Panc1 (cell line): Measurements from ENCODE around the gene NPR2. TPM values are rescaled to one million over a fixed set of nuclear protein-coding genes. Genes with fewer than 3 reads are reported as not detected.

Source experiments
- ATAC-seq: fragments of 200-7000 bp; cut with Tn5 transposase; 2 replicates; pipeline ENCODE4 v1.9.1; 2020; ENCODE audit warnings: mild to moderate bottlenecking, moderate library complexity
- BruUV-seq: library from RNA; stranded (reverse); fragments of 400-500 nt; replicated peaks from 2 replicates; lab custom pipeline; 2021; lab: Mats Ljungman, UMichigan
- CTCF ChIA-PET: fragments of 300-600 bp; sonication (Branson Sonifier 250); formaldehyde crosslinking; loops from one replicate; lab custom pipeline; 2022; ENCODE audit warnings: antibody characterized with exemption; lab: Charles Lee
- POLR2A ChIA-PET: fragments of 300-600 bp; sonication (Branson Sonifier 250); formaldehyde crosslinking; loops from one replicate; lab custom pipeline; 2022; ENCODE audit warnings: antibody characterized with exemption; lab: Charles Lee
- DNase-seq: peaks from one replicate; pipeline ENCODE4 v3.0.0-alpha.2; 2010; ENCODE audit warnings: low read depth, low spot score
- H3K27ac ChIP-seq: 2 replicates; pipeline ENCODE4 v1.5.1; 2011; ENCODE audit warnings: mild to moderate bottlenecking, low read length, inconsistent platforms
- H3K27me3 ChIP-seq: fragments of 200-500 bp; sonication (Bioruptor generic); 2 replicates; pipeline ENCODE4 v1.6.0; 2014; ENCODE audit warnings: low read length, inconsistent platforms; ENCODE audit not compliant: control insufficient read depth, insufficient read depth
- H3K36me3 ChIP-seq: fragments of 200-500 bp; sonication (Bioruptor generic); 2 replicates; pipeline ENCODE4 v1.5.1; 2014; ENCODE audit warnings: inconsistent platforms, mild to moderate bottlenecking, low read length, moderate library complexity; ENCODE audit not compliant: control insufficient read depth, insufficient read depth
- H3K4me1 ChIP-seq: 2 replicates; pipeline ENCODE4 v1.5.1; 2011; ENCODE audit warnings: inconsistent platforms, mild to moderate bottlenecking, low read length, moderate library complexity; ENCODE audit not compliant: control insufficient read depth, insufficient read depth
- H3K4me3 ChIP-seq, 2 experiments: 2 replicates each; pipeline ENCODE4 v1.5.1; 2011 to 2012; ENCODE audit warnings: low read depth in 2 of 2, low read length in 2 of 2, mild to moderate bottlenecking in 2 of 2, inconsistent platforms in 1 of 2, moderate library complexity in 1 of 2
- H3K9me3 ChIP-seq: fragments of 200-500 bp; sonication (Bioruptor generic); 2 replicates; pipeline ENCODE4 v1.5.1; 2014; ENCODE audit warnings: low read depth, mild to moderate bottlenecking, inconsistent platforms, low read length, moderate library complexity; ENCODE audit not compliant: control insufficient read depth, insufficient read depth
- POLR2AphosphoS5 ChIP-seq: IDR thresholded peaks from 2 replicates; pipeline ENCODE4 v1.6.1; 2012; ENCODE audit warnings: mild to moderate bottlenecking, low read depth, low read length, moderate library complexity
- REST ChIP-seq, 2 experiments: IDR thresholded peaks; 2 replicates each; pipeline ENCODE4 v1.6.1; 2011 to 2012; ENCODE audit warnings: low read depth in 2 of 2, control low read depth in 1 of 2, low read length in 1 of 2, mild to moderate bottlenecking in 1 of 2, moderate library complexity in 1 of 2; ENCODE audit not compliant: insufficient read depth in 1 of 2
- SIN3A ChIP-seq: IDR thresholded peaks from 2 replicates; pipeline ENCODE4 v1.6.1; 2012; ENCODE audit warnings: low read depth, mild to moderate bottlenecking, low read length, moderate library complexity, borderline replicate concordance; ENCODE audit not compliant: insufficient read depth
- TCF7L2 ChIP-seq: IDR thresholded peaks from 2 replicates; pipeline ENCODE4 v1.6.1; 2011; ENCODE audit warnings: mild to moderate bottlenecking, low read depth, low read length, inconsistent platforms
- in situ Hi-C: cut with HindIII; loops from 2 replicates; pipeline ENCODE4 v1.10.0; 2016; ENCODE audit warnings: low sequenced_read_pairs, low pct_unique_long_range_greater_than_20kb
- intact Hi-C: fragments of 100-400 bp; cut with micrococcal nuclease; formaldehyde crosslinking; loops from one replicate; pipeline ENCODE4 v1.10.0; 2022; ENCODE audit not compliant: unreplicated experiment
- total RNA-seq: library from RNA; stranded (reverse); gene quantifications from one replicate; pipeline ENCODE4 v1.2.1, GENCODE V29; 2021; ENCODE audit not compliant: unreplicated experiment
- TF ChIP-seq, protein P1 (sequence below): fragments of 450-650 bp; IDR thresholded peaks from 2 replicates; pipeline ENCODE4 v1.5.1; 2017; ENCODE audit warnings: mild to moderate bottlenecking

NPR2 gene
- total RNA-seq, 1 experiment from 2014 or later = 12.2 TPM

DNA sequence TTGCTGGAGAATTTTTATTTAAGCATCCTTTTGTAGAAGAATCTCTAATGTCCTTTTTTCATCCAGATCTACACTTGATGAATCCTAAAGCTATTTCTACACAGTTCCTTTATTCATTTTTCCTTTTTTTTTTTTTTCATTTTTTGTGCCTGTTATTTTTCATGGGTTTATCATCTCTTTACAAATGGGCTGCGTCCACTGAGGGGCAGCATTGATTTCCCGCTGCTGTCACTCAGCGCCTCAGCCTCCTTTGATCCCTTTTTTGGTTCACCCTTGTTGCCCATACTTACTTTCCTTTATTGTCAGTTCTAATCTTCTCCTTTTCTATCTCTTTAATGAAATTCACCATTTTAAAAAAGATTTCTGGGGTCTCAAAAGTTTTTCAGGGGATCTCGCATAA lies 31.6 kb upstream of the NPR2 start:
- ATAC-seq = no peak
- no TSS peak for BruUV-seq
- Histone ChIP-seq H3K9me3 (no peaks in the 10 kb centered on the region), H3K36me3 (no peaks in the 10 kb centered on the region), H3K4me1 (peaks cover 22% of the 10 kb centered on the region), H3K4me3 (no peak overlapping the region), H3K27me3 (no peaks in the 10 kb centered on the region), H3K27ac (no peak overlapping the region)
- ChIA-PET CTCF (no interaction called here), POLR2A (interaction anchor here (0.6 kb wide), 1 partner anchor 105 kb away, joined by 5 read pairs; no protein-coding TSS in a partner anchor)
- in situ Hi-C loops (no loop called here), intact Hi-C loops (no loop called here)
- no peak for TF ChIP-seq REST (IDR thresholded peaks at IDR 0.05; ENCODE audit: insufficient read depth in 1 of 2, low read depth in 2 of 2, low read length in 1 of 2)
- TF ChIP-seq, protein P1, sequence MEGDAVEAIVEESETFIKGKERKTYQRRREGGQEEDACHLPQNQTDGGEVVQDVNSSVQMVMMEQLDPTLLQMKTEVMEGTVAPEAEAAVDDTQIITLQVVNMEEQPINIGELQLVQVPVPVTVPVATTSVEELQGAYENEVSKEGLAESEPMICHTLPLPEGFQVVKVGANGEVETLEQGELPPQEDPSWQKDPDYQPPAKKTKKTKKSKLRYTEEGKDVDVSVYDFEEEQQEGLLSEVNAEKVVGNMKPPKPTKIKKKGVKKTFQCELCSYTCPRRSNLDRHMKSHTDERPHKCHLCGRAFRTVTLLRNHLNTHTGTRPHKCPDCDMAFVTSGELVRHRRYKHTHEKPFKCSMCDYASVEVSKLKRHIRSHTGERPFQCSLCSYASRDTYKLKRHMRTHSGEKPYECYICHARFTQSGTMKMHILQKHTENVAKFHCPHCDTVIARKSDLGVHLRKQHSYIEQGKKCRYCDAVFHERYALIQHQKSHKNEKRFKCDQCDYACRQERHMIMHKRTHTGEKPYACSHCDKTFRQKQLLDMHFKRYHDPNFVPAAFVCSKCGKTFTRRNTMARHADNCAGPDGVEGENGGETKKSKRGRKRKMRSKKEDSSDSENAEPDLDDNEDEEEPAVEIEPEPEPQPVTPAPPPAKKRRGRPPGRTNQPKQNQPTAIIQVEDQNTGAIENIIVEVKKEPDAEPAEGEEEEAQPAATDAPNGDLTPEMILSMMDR = no peak; the same call in 1 of the 2 replicates
- TF ChIP-seq POLR2AphosphoS5 = no peak
- no peak for TF ChIP-seq SIN3A
- TF ChIP-seq TCF7L2 = 0 out of 2 replicates have a peak, but pooled peaks have one; percentile 17
- no peak for DNase-seq

- in situ Hi-C loops = no loop called here
- Histone ChIP-seq H3K9me3 (no peaks in the 10 kb centered on the region), H3K4me1 (peaks cover 22% of the 10 kb centered on the region), H3K27ac (no peak overlapping the region; the same call in 1 of the 2 replicates), H3K36me3 (no peaks in the 10 kb centered on the region), H3K4me3 (no peak overlapping the region), H3K27me3 (no peaks in the 10 kb centered on the region)
- intact Hi-C loops = no loop called here
- no TSS peak for BruUV-seq
- ChIA-PET POLR2A (no interaction called here), CTCF (no interaction called here)
- TF ChIP-seq POLR2AphosphoS5 (no peak), REST (IDR thresholded peaks at IDR 0.05; ENCODE audit: insufficient read depth in 1 of 2, low read depth in 2 of 2, low read length in 1 of 2) (no peak), SIN3A (no peak), TCF7L2 (no peak)
- TF ChIP-seq, protein P1 = no peak
- no peak for ATAC-seq
- DNase-seq = no peak
Observed at GRCh38 chr9:35760651-35761050, 30.7 kb upstream of the NPR2 start.
